GM23338 (cell line): Measurements from ENCODE around the gene TTC9C. TPM values are rescaled to one million over a fixed set of nuclear protein-coding genes. Genes with fewer than 3 reads are reported as not detected.

Experiments
- ATAC-seq: fragments of 200-7000 bp; cut with Tn5 transposase; 3 replicates; pipeline ENCODE4 v1.9.1; 2020
- DNase-seq: peaks from one replicate; pipeline ENCODE4 v3.0.0-alpha.2; 2015; ENCODE audit warnings: low spot score
- H2AFZ ChIP-seq: fragments of 200-600 bp; sonication (generic); 2 replicates; pipeline ENCODE4 v1.8.0; 2016; ENCODE audit warnings: antibody characterized with exemption, mild to moderate bottlenecking, moderate library complexity
- H3F3A ChIP-seq: fragments of 200-600 bp; sonication (generic); replicated peaks from 2 replicates; pipeline ENCODE4 v1.8.0; 2017; ENCODE audit warnings: antibody characterized with exemption, mixed run types, low read depth
- H3K27ac ChIP-seq: fragments of 200-600 bp; sonication (generic); 2 replicates; pipeline ENCODE4 v1.6.1; 2016; ENCODE audit warnings: low read depth
- H3K27me3 ChIP-seq: fragments of 200-600 bp; sonication (generic); 2 replicates; pipeline ENCODE4 v1.8.0; 2016; ENCODE audit warnings: mild to moderate bottlenecking, mixed run types, moderate library complexity; ENCODE audit not compliant: insufficient read depth
- H3K36me3 ChIP-seq: fragments of 200-600 bp; sonication (generic); 2 replicates; pipeline ENCODE4 v1.8.0; 2016; ENCODE audit warnings: mild to moderate bottlenecking; ENCODE audit not compliant: insufficient read depth
- H3K4me1 ChIP-seq: fragments of 200-600 bp; sonication (generic); 2 replicates; pipeline ENCODE4 v1.8.0; 2016; ENCODE audit warnings: mild to moderate bottlenecking, moderate library complexity; ENCODE audit not compliant: insufficient read depth
- H3K4me2 ChIP-seq: fragments of 200-600 bp; sonication (generic); 2 replicates; pipeline ENCODE4 v1.7.1; 2017; ENCODE audit warnings: mixed run types
- H3K4me3 ChIP-seq: fragments of 200-600 bp; sonication (generic); 2 replicates; pipeline ENCODE4 v1.6.1; 2016; ENCODE audit warnings: mixed run types
- H3K79me2 ChIP-seq: fragments of 200-600 bp; sonication (generic); replicated peaks from 2 replicates; pipeline ENCODE4 v1.8.0; 2017; ENCODE audit warnings: mild to moderate bottlenecking; ENCODE audit not compliant: insufficient read depth
- H3K9me2 ChIP-seq: fragments of 200-600 bp; sonication (generic); 2 replicates; pipeline ENCODE4 v1.8.0; 2017; ENCODE audit not compliant: insufficient read depth
- H4K20me1 ChIP-seq: fragments of 200-600 bp; sonication (generic); replicated peaks from 2 replicates; pipeline ENCODE4 v1.8.0; 2017; ENCODE audit warnings: mild to moderate bottlenecking; ENCODE audit not compliant: insufficient read depth
- H3K27ac Mint-ChIP-seq: 2 replicates; pipeline ENCODE4 v1.8.0; 2020; ENCODE audit warnings: inconsistent platforms, mild to moderate bottlenecking, moderate library complexity, mixed read lengths
- H3K27me3 Mint-ChIP-seq: 3 replicates; pipeline ENCODE4 v1.8.0; 2022; ENCODE audit warnings: low read depth, mild to moderate bottlenecking, moderate library complexity, mixed read lengths, inconsistent platforms; ENCODE audit not compliant: insufficient read depth, poor library complexity
- H3K36me3 Mint-ChIP-seq: 3 replicates; pipeline ENCODE4 v1.8.0; 2021; ENCODE audit warnings: low read depth, mild to moderate bottlenecking, inconsistent platforms, moderate library complexity, mixed read lengths
- H3K4me1 Mint-ChIP-seq: 3 replicates; pipeline ENCODE4 v1.8.0; 2020; ENCODE audit warnings: mild to moderate bottlenecking, inconsistent platforms, mixed read lengths
- H3K4me3 Mint-ChIP-seq: 3 replicates; pipeline ENCODE4 v1.8.0; 2021; ENCODE audit warnings: moderate library complexity, mild to moderate bottlenecking, inconsistent platforms, mixed read lengths
- H3K9me3 Mint-ChIP-seq: 3 replicates; pipeline ENCODE4 v1.8.0; 2020; ENCODE audit warnings: moderate library complexity, mild to moderate bottlenecking, inconsistent platforms, mixed read lengths
- ETS1 ChIP-seq: IDR thresholded peaks from 2 replicates; pipeline ENCODE4 v1.6.1; 2016; ENCODE audit warnings: antibody characterized with exemption
- EZH2phosphoT487 ChIP-seq: fragments of 200-600 bp; sonication (generic); IDR thresholded peaks from one replicate; pipeline ENCODE4 v1.8.1; 2018; ENCODE audit warnings: antibody characterized with exemption; ENCODE audit not compliant: unreplicated experiment
- JUNB ChIP-seq: IDR thresholded peaks from one replicate; pipeline ENCODE4 v1.6.1; 2016; ENCODE audit warnings: antibody characterized with exemption; ENCODE audit not compliant: unreplicated experiment
- NANOG ChIP-seq: IDR thresholded peaks from 2 replicates; pipeline ENCODE4 v1.6.1; 2016; ENCODE audit warnings: antibody characterized with exemption, borderline replicate concordance
- POLR2AphosphoS5 ChIP-seq: IDR thresholded peaks from 2 replicates; pipeline ENCODE4 v1.6.1; 2016; ENCODE audit warnings: antibody characterized with exemption, low read depth
- STAT1 ChIP-seq: IDR thresholded peaks from one replicate; pipeline ENCODE4 v1.6.1; 2016; ENCODE audit warnings: antibody characterized with exemption; ENCODE audit not compliant: unreplicated experiment
- ZNF114 ChIP-seq: fragments of 250-450 bp; sonication (Bioruptor Pico); IDR thresholded peaks from 2 replicates; pipeline ENCODE4 v1.5.0; 2020; ENCODE audit warnings: mild to moderate bottlenecking, moderate library complexity
- ZNF331 ChIP-seq: fragments of 250-450 bp; sonication (Bioruptor Pico); IDR thresholded peaks from 2 replicates; pipeline ENCODE4 v1.5.0; 2020; ENCODE audit warnings: low read depth, mild to moderate bottlenecking, moderate library complexity
- ZNF462 ChIP-seq: fragments of 250-450 bp; sonication (Bioruptor Pico); IDR thresholded peaks from 2 replicates; pipeline ENCODE4 v1.5.0; 2020; ENCODE audit warnings: mild to moderate bottlenecking, moderate library complexity
- polyA plus RNA-seq: library from polyadenylated mRNA; unstranded; fragments of >200 nt; fragmentation: Nextera tagmentation; extraction: Ambion mirVana; gene quantifications from 2 replicates; pipeline ENCODE4 v1.2.1, GENCODE V29; 2016
- total RNA-seq: library from RNA; depleted of rRNA; stranded (reverse); fragments of >200 nt; shearing (Covaris generic); gene quantifications from 2 replicates; pipeline ENCODE4 v1.2.3, GENCODE V29; 2014

Gene TTC9C
- total and polyA plus RNA-seq, 2 experiments from 2014 or later: 27.5 to 42.0 TPM

- Histone ChIP-seq H3K27ac (peak overlapping the region; percentile 74; the same call in 1 of the 2 replicates), H3K27me3 (no peaks in the 10 kb centered on the region), H4K20me1 (no peaks in the 10 kb centered on the region; the same call in 1 of the 2 replicates), H3K36me3 (peaks cover 12% of the 10 kb centered on the region), H3K79me2 (peaks cover 9% of the 10 kb centered on the region), H3K4me3 (peak overlapping the region; percentile 65), H3K4me1 (peaks cover 23% of the 10 kb centered on the region), H3K9me2 (no peaks in the 10 kb centered on the region), H3K4me2 (peak overlapping the region; percentile 100), H3F3A (peaks cover 41% of the 10 kb centered on the region), H2AFZ (peak overlapping the region; percentile 87; the same call in 1 of the 2 replicates)
- Mint-ChIP-seq H3K27me3 (peaks cover 27% of the 10 kb centered on the region), H3K4me3 (peak overlapping the region; percentile 92), H3K27ac (peak overlapping the region; percentile 98), H3K4me1 (peaks cover 32% of the 10 kb centered on the region), H3K9me3 (no peaks in the 10 kb centered on the region), H3K36me3 (peaks cover 36% of the 10 kb centered on the region)
- ATAC-seq (no peak), DNase-seq (peak; percentile 48)
- no peak for TF ChIP-seq ZNF331 (CRISPR knock-in tag)
- no peak for TF ChIP-seq ZNF114
- no peak for TF ChIP-seq ZNF462
- no peak for TF ChIP-seq NANOG
- TF ChIP-seq POLR2AphosphoS5: no peak
- TF ChIP-seq ETS1: no peak
- no peak for TF ChIP-seq EZH2phosphoT487
- no peak for TF ChIP-seq JUNB
- TF ChIP-seq STAT1: no peak
Observed at GRCh38 chr11:62705413-62705812, 22.9 kb upstream of the TTC9C start.
